Astrocyte of the hippocampus (primary cell): ENCODE measurements around the gene KICS2.
A peak's percentile ranks its signal among the peaks of the same experiment; 100 is the strongest.
"Not testable (repeated sequence)": the region's sequence is repeated elsewhere in the genome, so short reads cannot be mapped to it uniquely, and the experiment has no call there.

Source experiments
- DNase-seq: peaks from one replicate; pipeline ENCODE4 v3.0.0; 2011; ENCODE audit warnings: low read depth, low spot score

The KICS2 gene

DNA sequence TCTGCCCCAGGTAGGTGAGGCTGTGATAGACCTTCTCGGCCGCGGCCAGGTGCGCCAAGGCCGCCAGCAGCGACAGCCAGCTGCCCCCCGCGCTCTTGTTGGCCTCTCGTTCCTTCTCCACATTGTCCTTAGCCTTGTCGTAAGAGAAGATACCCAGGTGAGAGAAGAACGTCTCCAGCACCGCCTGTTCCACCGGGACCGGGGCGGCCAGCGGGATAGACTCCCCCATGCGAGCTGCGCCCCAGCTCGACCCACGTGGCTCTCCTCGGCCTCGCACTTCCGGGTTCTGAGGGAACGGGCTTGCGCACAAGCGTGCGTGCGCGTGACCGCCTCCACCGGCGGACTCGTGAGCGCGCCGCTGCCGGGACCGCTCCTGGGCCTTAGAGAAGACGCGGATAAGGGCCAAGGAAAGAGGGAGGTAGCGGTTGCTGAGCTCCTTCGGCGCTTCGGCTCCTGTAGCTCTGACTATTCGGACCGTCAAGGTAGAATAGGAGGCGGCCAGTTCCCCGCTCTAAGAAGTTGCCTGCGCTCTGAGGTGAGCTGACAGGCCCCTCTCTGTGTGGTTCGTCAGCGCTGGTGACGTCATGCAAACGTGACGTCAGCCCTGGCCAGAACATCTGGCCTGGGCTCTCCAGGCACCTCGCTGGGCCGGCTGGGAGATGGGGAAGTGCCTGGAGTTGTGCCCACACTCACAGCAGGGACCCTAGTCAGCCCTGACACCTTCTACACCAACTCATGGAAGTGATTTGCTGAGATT is at the start of gene KICS2:
Gene KICS2, minus strand, starts transcription at position 288 of the 757 bp plus-strand sequence. Its CDS starts 59 bp downstream, at position 229.
- peak; percentile 98 for DNase-seq

DNA sequence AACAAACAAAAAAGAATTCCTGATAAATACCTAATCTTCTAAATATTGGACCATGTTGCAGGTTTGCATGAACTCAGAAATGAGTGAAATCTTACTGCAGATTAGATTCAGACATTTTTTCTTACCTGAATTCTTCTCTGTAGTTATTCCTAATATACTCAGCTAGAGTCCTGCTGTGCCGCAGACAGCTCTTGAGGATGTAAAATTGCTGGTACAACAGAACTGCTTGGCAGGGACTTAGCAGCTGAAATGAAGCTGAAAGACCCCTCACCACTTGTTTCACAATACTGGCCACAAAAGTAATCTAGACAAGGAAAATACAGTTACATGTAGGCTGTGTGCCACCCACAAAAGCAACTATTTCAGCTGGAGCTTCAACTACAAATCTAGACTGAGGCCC is 48.3 kb upstream of the KICS2 start:
- DNase-seq, result no peak

DNA sequence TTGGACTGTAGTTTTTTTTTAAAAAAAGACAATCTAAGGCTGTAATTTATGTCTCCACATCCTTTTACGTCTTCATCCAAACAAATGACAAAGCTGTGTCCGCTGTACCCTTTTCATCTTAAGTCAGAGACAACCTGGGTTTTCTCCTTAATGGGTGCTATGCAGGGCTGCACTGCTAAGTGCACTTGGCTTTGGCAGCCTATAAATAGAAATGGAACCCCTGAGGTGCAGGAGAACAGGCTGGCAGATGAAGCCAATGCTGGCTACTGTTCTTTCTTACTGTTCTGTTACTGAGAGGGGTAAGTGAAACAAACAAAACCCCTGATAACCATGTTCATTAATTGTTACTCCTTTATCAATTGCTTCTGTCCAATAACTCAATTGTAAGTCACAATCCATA is 47.1 kb upstream of the KICS2 start:
- DNase-seq, result no peak

DNA sequence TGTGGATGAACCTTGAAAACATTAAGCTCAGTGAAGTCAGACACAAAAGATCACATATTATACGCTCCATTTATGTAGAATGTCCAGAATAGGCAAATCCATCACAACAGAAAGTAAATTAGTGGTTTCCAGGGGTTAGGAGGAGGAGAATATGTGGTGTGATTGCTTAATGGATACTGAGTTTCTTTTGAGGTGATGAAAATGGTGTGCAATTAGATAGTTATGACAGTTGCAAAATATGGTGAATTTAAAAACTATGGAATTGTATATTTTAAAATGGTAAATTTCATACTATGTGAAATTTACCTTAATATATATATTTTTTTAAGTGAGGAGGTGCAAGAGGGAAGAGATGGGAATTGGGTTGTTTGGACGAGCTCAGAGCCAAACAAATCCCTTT is 46.3 kb upstream of the KICS2 start:
- DNase-seq, result no peak

DNA sequence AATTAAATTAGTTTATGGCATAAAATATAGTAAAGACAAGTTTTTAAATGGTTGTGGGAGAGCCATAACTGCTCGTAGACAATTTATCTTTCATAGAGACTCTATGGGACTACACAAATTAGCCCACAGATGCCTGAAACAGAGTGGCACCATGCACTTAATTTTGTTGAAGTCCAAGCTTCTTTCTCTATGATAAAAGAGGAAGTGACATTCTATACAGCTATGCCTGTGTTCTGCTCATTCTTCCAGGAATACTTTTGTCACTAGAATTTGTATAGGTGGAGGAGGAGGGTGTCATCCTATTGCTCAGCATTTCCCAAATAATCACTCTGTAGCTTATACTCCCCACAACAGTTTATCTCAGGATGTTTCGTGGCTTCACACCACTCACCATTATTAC is 43.7 kb upstream of the KICS2 start:
- DNase-seq, result no peak

DNA sequence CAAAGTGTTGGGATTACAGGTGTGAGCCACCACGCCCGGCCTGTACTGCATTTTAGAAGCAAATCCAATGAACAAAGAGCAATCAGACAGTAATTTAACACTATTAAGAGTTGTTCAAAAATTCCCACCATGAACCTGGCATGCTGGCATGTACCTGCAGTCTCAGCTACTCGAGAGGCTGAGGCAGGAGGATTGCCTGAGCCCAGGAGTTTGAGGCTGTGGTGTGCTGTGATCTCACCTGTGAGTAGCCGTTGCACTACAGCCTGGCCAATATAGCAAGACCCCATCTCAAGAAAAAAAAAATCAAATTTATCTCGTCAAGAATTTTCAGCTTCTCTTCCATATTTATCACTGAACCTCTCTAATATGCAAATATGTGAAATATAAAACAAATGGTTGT is 39.7 kb upstream of the KICS2 start:
- DNase-seq, result no peak

DNA sequence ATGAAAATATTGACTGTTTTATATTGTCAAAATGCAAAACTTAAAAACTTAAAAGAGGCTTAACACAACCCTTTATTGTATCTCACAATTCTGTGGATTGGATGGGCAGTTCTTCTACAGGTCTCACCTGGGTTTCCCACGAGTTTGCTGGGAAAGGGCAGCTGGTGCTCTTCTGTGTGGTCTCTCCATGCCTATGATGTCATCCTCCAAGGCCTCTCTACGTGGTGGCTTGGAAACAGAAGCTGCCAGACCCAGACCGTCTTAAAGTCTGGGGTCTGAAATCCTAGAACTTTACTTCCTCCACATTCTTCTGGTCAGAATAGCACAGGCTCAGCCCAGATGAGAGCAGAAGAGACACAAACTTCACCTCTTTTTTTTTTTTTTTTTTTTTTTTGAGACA is 36.5 kb upstream of the KICS2 start:
- DNase-seq, result no peak

DNA sequence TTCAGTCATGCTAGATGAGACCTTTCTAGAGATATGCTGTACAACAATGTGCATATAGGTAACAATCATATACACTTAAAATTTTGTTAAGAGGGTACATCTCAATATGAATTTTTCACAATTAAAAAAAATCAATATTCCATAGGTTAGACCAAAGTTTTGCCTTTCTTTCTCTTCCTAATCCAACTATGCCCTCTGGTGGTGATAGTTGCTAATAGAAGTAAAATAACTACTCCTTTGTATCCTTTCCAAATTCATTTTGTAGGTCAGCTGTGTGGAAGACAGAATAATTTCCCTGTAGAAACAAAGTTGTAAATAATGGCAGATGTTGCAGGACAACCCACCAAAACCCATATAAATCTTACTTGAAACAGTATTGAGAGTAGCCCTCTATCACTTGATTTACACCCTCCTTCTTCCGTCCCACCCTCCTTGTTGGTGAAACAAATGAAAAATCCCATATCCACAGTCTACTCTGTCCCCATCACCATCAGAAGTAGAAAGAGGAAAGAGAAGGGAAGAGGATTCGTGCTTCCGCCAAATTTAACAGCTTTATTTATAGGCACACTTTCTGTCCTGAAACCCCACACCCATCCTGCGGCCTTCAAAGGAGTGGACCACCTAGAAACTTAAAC is 34.2 kb upstream of the KICS2 start:
- peak; percentile 70 for DNase-seq

DNA sequence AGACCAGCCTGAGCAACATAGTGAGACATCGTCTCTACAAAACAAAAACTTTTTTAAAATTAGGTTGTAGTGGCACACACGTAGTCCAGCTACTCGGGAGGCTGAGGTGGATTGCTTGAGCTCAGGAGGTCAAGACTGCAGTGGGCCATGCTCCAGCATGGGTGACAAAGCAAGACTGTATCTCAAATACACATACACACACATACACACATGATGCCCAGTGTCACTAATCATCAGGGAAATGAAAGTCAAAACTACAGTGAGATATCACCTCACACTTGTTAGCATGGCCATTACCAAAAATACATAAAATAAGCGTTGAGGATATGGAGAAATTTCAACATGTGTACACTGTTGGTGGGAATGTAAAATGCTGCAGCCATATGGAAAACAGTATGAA is 33.2 kb upstream of the KICS2 start:
- no peak for DNase-seq

DNA sequence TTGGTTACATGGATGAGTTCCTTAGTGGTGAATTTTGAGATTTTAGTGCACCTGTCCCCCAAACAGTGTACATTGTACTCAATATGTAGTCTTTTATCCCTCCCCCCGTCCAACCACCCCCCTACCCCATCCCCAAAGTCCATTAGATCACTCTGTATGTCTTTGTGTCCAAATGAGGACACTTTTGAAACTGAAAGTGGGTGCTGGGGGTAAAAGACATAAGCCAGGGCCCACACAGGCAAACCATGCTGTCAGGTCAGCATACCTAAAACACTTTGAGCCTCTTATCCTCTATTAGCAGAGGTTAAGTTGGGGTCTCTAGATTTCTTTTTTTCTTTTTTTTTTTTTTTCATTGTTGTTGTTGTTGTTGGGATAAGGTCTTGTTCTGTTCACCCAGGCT is 31.3 kb upstream of the KICS2 start:
- no peak for DNase-seq

DNA sequence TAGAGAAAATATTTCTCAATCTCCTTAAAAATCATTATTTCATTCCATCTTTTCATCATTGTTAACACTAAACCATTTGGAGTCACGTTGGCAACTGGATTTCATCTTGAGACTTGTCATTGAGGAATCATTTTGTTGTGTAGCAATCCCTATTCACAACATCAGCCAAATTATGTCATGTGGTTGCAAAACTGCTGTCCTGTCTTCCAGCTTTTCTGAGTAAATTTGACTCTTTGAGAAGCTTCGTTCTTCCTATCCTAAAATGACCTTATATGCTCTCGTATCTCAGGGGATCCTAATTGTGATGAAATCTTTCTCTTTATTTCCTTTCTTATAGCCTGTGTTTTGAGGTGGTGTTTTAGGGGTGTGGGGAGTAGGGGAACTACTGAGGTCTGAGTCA is 30.6 kb upstream of the KICS2 start:
- no peak for DNase-seq

DNA sequence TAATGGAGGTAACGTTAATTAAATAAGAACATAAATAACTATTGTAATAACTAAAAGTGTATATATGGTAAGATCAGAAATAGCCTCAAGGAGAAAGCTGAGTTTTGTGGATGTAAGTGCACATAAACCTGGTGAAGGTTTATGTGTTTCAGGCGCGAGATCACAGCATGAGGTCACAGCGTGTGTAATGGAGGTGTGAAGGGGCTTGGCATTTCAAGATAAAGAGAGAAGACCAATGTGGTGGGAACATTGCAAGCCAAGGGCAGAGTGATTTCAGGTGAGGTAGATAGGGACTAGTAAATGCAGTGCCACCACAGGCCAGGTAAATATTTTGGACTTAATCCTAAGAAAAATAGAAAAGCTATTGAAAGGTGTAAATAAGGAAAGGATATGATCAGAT is 21.7 kb upstream of the KICS2 start:
- DNase-seq, result no peak

DNA sequence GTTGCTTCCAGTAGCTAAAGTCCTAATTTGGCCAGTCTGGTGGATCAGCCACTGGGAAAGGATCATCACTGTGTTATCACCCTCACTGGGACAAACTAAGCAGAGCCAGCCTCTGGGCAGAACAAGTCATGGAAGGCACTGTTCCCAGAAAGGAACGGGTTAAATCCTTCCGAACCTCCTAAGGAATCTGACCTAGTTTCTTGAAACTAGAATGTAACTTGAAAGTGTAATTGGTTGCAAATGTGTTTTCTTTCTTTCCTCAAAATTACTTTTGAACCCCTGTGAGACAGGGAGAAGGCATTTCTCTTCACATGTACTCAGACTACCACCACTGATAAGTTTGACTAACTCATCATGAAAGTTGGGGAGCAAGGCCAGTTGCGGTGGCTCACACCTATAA is 18.7 kb upstream of the KICS2 start:
- DNase-seq, result no peak

DNA sequence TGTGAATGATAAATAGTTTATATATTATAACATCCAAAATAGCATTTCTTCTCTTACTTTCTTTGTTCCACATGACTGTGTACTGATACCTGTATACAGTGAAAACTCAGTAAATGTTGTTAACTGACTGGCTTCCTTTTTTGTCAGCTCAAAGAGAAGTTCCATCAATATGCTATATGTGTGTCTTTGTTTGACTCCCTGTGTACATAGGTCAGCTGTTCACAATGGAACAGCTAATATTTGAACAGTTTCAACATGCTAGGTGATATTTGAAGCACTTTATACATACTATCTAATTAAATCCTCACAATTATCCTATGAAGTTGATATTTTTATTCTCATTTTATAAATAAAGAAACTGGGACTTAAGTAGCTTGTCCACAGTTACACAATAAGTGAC is 15.3 kb upstream of the KICS2 start:
- DNase-seq, result no peak

DNA sequence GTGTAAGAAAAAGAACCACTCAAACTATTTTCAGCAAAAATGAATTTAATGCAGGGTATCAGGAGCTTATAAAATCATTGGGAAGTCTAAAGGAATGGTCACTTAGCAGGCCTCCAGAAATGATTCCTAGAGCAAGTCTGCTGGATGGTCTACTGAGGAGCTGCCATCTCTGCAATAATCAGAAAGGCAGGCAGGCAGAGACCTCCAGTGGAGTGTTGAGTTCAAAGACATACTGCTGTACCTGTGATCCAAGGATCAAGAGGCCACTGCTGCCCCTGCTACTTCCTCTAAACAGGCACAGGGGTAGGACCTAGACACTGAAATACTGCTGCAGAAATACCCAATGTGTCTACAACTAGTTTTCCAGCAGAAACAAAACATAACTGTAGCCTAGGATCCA is 14.5 kb upstream of the KICS2 start:
- peak; percentile 30 for DNase-seq

DNA sequence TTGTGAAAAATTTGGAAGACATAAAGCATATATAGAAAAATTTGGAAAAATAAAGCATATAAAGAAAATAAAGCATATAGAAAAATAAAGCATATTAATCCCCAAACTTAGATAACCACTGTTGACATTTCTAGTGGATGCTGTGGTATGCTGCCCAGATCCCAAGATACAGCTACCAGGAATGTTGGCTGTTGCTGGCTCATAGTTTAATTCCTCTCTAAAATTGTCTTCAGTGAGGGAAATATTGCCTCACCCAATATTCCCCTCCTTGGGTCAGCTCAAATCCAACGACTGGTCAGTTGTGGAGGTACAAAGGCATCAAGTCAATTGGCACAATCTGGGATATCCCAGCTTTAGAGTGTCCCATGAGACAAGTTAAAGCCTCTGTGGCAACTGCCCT is 10.1 kb upstream of the KICS2 start:
- DNase-seq, result peak; percentile 6

DNA sequence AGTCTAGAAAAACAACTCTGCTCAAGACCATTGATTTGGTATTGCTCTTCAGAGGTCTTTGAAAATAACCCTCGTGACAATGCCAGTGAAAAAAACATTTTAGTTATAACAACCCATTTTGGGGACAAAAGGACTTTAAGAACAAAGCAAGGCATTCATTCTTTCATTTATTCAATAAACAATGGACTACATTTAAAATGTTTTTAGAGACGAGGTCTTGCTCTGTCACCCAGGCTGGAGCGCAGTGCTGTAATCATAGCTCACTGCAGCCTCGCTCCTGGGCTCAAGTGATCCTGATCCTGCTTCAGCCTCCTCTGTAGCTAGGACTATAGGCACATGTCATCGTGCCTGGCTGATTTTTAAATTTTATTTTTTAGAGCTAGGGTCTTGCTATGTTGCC is 7.7 kb upstream of the KICS2 start:
- DNase-seq, result no peak

DNA sequence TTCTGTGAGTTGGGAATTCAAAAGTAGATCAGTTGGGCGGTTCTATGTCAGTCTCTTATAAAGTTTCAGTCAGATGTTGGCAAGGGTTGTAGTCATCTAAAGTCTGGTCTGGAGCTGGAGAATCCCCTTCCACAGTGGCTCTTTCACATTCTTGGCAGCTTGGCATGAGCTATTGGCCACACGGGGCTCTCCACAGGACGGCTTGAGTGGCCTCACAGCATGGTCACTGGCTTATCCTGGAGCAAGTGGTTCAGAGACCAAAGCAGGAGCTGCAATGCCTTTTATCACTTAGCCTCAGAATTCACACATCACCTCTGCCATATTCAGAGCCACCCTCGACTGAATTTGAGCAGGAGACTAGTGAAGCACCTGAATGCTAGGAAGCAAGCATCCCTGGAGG is 7.1 kb upstream of the KICS2 start:
- DNase-seq, result no peak

DNA sequence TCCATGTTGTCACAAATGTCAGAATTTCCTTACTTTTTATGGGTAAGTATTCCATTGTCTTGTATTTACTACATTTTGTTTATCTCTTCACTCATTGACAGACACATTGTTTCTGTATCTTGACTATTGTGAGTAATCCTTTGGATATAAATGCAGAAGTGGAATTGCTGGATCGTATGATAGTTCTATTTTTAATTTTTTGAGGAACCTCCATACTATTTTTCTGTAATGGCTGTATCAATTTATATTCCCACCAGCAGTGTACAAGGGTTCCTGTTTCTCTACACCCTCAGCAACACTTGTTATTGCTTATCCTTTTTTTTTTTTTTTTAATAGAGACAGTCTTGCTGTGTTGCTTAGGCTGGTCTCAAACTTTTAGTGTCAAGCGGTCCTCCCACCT is 3.5 kb upstream of the KICS2 start:
- DNase-seq, result no peak

DNA sequence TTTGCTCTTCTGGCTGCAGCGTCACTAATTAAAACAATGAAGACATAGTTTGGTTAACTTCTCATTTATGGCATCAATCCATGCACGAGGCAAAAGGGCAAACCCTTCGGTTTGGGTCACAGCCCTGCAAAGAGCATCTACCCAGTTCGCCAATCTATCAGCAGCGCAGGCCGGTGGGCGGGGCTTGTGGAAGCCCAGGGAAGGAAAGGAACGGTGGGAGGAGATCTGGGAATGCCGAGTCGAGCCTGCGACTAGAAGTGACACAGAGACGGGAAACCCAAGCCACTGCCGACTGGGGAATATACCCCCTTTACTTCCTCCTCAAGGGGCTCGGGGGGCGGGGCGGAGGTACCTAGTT is 466 bp downstream of the KICS2 start:
- DNase-seq, result peak; percentile 89

DNA sequence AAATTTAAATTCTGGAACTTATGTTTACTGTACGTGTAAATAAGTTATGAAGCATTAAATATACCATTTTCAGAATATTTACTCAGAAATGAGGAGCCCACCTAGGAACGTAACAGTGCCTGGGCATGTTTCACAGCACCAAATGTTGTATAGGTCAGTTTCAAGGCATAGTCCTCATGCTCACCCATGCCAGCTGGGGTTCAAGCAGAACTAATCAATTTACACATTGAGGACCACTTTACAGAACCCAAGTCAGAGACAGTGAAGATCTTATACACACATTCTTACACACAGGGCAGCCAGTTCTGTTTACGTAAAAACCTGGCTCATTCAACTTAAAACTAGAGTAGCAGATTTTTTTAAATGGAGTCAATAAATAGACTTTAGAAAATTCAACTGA is 2.0 kb downstream of the KICS2 start:
- no peak for DNase-seq

DNA sequence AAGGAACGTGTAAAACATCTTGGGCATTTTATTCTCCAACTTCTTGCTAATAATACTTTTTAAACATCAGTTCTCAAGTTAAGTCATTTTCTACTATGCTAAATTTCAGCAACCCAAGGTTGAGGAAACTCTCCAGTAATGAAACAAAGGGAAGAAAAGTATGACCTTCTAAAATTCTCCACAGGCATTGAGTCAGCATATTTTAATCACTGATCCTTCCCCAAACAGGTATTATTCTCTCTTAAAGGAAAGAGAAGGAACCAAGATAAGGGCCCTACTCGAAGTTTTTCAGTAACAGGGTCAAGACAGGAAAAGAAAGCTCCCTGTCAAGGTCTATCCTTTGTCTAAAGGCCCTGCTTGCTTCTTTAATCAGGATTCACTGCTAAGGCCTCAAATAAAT is 3.0 kb downstream of the KICS2 start:
- DNase-seq, result no peak

DNA sequence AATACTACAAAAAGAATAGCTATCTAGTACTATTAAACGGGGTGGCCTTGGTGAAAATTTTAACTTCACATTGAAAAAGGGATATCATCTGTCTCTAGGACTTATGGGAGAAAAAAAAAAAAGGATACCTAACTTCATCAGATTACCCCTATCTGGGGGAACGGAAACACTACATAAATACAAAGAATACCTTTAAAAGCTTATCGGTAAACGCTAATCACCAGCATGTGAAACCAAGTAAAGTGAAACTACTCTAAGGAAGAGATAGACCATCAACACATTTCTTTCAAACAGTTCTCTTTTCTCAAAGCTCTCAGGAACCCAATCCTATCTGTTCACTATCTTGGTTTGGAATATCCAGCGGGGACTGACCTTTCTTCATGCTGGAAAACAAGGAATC is 3.5 kb downstream of the KICS2 start:
- no peak for DNase-seq

DNA sequence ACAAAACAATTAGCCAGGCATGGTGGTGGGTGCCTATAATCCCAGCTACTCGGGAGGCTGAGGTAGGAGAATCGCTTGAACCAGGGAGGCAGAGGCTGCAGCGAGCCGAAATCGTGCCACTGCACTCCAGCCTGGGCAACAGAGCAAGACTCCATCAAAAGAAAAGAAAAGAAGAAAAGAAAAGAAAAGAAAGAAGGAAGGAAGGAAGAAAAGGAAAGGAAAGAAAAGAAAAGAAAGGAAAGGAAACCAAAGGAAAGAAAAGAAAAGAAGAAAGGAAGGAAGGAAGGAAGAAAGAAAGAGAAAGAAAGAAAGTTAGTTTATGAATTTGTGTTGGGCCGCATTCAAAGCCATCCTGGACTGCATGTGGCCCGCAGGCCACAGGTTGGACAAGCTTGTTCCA is 4.5 kb downstream of the KICS2 start:
- not testable (repeated sequence) for DNase-seq
